Nephron (organoid): ENCODE data around the gene CASK.

Source experiments
- H3K27ac Mint-ChIP-seq, 3 experiments: 2 replicates each; pipeline ENCODE4 v1.8.0; 2020; ENCODE audit warnings: mixed read lengths in 3 of 3, mild to moderate bottlenecking in 2 of 3, moderate library complexity in 1 of 3
- H3K27me3 Mint-ChIP-seq: 2 replicates; pipeline ENCODE4 v1.8.0; 2021; ENCODE audit warnings: low read depth, mild to moderate bottlenecking, moderate library complexity, mixed read lengths
- H3K36me3 Mint-ChIP-seq: 2 replicates; pipeline ENCODE4 v1.8.0; 2020; ENCODE audit warnings: low read depth, mixed read lengths
- H3K4me1 Mint-ChIP-seq: 2 replicates; pipeline ENCODE4 v1.8.0; 2020; ENCODE audit warnings: mixed read lengths
- H3K4me3 Mint-ChIP-seq, 3 experiments: 2 replicates each; pipeline ENCODE4 v1.8.0; 2020; ENCODE audit warnings: mild to moderate bottlenecking in 3 of 3, mixed read lengths in 3 of 3, moderate library complexity in 2 of 3
- H3K9me3 Mint-ChIP-seq: 2 replicates; pipeline ENCODE4 v1.8.0; 2020; ENCODE audit warnings: mixed read lengths
- TF ChIP-seq, protein P1 (sequence below), 3 experiments: fragments of 200-600 bp; sonication (generic); IDR thresholded peaks; one replicate each; pipeline ENCODE4 v1.5.0; 2021; ENCODE audit warnings: antibody characterized with exemption in 3 of 3; ENCODE audit not compliant: unreplicated experiment in 3 of 3

The CASK gene

DNA sequence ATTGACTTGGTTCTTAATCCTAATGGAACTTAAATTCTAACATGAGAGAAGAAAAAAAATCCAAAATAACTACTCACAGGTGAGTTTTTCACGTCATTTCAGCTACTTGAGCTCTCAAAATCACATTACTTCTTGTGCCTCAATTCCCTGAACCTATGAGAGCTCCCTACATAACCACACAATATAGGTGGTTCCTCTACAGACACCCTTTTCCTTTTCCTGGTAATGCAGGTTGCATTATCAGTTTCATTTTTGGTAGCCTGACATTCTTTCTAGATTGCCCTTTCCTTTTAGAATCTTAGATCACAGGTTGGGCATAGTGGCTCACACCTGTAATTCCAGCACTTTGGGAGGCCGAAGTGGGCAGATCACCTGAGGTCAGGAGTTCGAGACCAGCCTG lies 230.3 kb downstream of the CASK start:
- no peak overlapping the region for H3K4me3 Mint-ChIP-seq
- no peak overlapping the region for H3K27ac Mint-ChIP-seq
- TF ChIP-seq, protein P1, sequence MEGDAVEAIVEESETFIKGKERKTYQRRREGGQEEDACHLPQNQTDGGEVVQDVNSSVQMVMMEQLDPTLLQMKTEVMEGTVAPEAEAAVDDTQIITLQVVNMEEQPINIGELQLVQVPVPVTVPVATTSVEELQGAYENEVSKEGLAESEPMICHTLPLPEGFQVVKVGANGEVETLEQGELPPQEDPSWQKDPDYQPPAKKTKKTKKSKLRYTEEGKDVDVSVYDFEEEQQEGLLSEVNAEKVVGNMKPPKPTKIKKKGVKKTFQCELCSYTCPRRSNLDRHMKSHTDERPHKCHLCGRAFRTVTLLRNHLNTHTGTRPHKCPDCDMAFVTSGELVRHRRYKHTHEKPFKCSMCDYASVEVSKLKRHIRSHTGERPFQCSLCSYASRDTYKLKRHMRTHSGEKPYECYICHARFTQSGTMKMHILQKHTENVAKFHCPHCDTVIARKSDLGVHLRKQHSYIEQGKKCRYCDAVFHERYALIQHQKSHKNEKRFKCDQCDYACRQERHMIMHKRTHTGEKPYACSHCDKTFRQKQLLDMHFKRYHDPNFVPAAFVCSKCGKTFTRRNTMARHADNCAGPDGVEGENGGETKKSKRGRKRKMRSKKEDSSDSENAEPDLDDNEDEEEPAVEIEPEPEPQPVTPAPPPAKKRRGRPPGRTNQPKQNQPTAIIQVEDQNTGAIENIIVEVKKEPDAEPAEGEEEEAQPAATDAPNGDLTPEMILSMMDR (IDR thresholded peaks at IDR 0.05; ENCODE audit: unreplicated experiment in 3 of 3): no peak

DNA sequence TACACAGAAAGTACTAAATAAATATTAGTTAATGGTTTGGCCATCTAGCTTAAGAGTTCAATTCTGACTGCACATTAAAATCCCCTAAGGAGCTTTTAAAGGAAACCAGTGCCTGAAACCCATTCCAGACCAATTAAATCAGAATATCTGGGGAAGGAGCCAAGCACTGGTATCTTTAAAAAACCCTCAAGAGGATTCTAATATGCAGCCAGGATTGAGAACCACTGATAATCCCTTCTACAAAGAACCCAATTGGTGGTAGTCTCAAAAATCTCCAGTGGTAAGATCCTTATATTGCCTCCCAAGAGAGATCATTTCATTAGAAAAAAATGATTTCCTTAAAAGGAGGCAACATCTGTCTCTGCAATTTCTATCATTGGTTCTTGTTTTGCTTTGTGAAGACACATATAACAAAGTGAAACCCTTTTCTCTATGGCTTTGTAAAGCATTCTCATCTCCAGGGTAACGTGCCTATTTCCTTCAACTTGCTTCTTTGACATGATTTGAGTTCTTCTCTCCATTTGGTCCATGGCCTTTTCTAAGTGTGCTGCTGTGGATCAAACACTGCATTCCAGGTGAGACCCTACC lies 231.1 kb downstream of the CASK start:
- H3K27me3 Mint-ChIP-seq: no peaks in the 10 kb centered on the region
- H3K36me3 Mint-ChIP-seq: peaks cover 10% of the 10 kb centered on the region
- H3K9me3 Mint-ChIP-seq: peaks cover 3% of the 10 kb centered on the region
- no peak overlapping the region for H3K27ac Mint-ChIP-seq
- H3K4me3 Mint-ChIP-seq: no peak overlapping the region
- TF ChIP-seq, protein P1 (IDR thresholded peaks at IDR 0.05; ENCODE audit: unreplicated experiment in 3 of 3): no peak
- no peaks in the 10 kb centered on the region for H3K4me1 Mint-ChIP-seq

More for the DNA sequence above, 230.3 kb downstream of the CASK start:
- Mint-ChIP-seq H3K4me1 (no peaks in the 10 kb centered on the region), H3K9me3 (peaks cover 2% of the 10 kb centered on the region), H3K36me3 (peaks cover 10% of the 10 kb centered on the region), H3K27me3 (no peaks in the 10 kb centered on the region)

DNA sequence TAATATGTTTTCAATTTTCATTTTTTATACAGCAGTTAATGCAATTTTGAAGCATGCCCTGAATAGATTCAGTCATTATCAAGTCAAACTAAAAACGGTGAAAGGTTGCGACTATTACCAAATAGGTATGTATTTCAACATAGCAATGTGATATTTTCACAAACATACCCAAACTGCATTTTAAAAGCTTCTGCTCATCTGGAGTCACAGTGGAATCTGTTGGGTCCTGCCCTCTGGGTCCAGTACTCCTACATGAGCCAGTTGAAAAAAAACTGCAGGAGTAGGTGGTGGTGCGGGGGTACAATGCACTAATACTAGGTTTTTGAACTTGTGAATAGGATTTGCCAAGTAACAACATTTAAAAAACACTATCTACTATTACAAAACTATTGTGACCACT lies 233.6 kb downstream of the CASK start:
- Mint-ChIP-seq H3K36me3 (peaks cover 14% of the 10 kb centered on the region), H3K4me1 (no peaks in the 10 kb centered on the region), H3K27me3 (no peaks in the 10 kb centered on the region), H3K4me3 (no peak overlapping the region), H3K9me3 (peaks cover 2% of the 10 kb centered on the region), H3K27ac (no peak overlapping the region)
- TF ChIP-seq, protein P1 (IDR thresholded peaks at IDR 0.05; ENCODE audit: unreplicated experiment in 3 of 3): no peak

DNA sequence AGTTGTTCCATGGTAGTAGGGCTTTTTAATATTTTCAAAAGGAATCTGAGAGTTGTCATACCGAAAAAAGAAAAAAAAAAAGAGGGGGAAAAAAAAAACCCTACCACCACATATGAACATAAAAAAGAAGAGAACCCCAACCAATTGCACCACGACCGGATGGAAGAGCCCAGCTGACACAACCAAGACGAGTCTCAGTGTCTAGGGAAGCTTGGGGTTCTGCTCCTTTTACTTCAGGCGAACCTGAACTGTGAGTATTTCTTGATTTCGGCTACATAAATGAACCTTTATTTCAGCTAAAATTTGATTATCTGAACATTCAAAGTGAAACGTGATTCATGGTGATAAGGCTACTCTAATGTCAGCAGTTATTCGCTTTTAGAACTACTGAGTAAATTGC lies 234.5 kb downstream of the CASK start, which contains the start of gene GPR34:
Gene GPR34, plus strand, starts transcription at position 139 of the 400 bp plus-strand sequence. CDS start 6,661 bp downstream, outside the sequence.
- H3K36me3 Mint-ChIP-seq: peaks cover 11% of the 10 kb centered on the region
- no peak within 1 kb of the TSS for H3K27ac Mint-ChIP-seq
- TF ChIP-seq, protein P1 (IDR thresholded peaks at IDR 0.05; ENCODE audit: unreplicated experiment in 3 of 3): no peak
- H3K4me1 Mint-ChIP-seq: no peaks in the 10 kb centered on the region
- no peak within 1 kb of the TSS for H3K4me3 Mint-ChIP-seq
- H3K27me3 Mint-ChIP-seq: no peaks in the 10 kb centered on the region
- H3K9me3 Mint-ChIP-seq: peaks cover 2% of the 10 kb centered on the region

DNA sequence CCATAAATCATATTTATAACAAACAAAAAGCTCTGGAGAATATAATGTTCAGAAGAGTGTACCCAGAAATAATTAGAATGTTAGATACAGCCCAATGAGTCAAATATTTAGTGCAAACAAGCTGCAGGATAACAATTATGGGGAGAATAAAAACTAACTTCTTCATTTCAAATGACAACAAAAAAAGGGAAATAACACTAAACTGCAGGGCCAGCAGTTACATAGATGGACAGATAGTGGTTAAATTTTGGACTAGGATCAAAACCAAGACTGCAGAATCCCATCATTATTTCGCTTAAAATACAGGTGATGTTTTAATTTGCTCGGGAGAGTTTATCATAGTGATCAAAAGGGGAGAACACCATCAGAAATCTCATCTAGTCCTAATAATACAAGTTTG lies 235.2 kb downstream of the CASK start:
- peaks cover 7% of the 10 kb centered on the region for H3K36me3 Mint-ChIP-seq
- no peaks in the 10 kb centered on the region for H3K4me1 Mint-ChIP-seq
- no peaks in the 10 kb centered on the region for H3K27me3 Mint-ChIP-seq
- no peak overlapping the region for H3K4me3 Mint-ChIP-seq
- TF ChIP-seq, protein P1 (IDR thresholded peaks at IDR 0.05; ENCODE audit: unreplicated experiment in 3 of 3): no peak
- H3K27ac Mint-ChIP-seq: no peak overlapping the region
- peaks cover 2% of the 10 kb centered on the region for H3K9me3 Mint-ChIP-seq

DNA sequence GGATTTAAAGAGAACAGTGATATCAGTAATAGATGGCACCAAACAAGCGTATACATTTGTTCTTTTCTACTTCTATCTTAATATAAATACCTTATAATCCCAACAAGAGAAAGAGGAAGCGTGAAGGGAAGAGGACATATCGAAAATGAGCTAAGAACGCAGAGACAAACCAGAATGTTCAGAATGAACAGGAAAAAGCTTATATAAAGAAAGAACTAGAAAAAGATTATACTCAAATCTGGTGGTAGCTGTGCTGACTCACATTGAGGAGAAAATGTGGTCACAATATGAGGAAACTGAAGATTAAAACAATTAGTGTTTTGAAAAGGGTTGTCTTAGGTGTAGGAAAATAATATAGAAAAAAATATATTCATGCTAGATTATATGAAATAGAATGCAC lies 236.6 kb downstream of the CASK start:
- H3K27ac Mint-ChIP-seq: no peak overlapping the region
- no peaks in the 10 kb centered on the region for H3K4me1 Mint-ChIP-seq
- H3K4me3 Mint-ChIP-seq: no peak overlapping the region
- peaks cover 4% of the 10 kb centered on the region for H3K36me3 Mint-ChIP-seq
- peaks cover 2% of the 10 kb centered on the region for H3K9me3 Mint-ChIP-seq
- TF ChIP-seq, protein P1 (IDR thresholded peaks at IDR 0.05; ENCODE audit: unreplicated experiment in 3 of 3): no peak
- H3K27me3 Mint-ChIP-seq: no peaks in the 10 kb centered on the region
